ENCODE measurements around the gene ZSCAN5A. TPM values are rescaled to one million over a fixed set of nuclear protein-coding genes. Genes with fewer than 3 reads are reported as not detected.

ZSCAN5A gene
- total RNA-seq, 1 donor from 2014 or later, result 6.2 TPM

DNA sequence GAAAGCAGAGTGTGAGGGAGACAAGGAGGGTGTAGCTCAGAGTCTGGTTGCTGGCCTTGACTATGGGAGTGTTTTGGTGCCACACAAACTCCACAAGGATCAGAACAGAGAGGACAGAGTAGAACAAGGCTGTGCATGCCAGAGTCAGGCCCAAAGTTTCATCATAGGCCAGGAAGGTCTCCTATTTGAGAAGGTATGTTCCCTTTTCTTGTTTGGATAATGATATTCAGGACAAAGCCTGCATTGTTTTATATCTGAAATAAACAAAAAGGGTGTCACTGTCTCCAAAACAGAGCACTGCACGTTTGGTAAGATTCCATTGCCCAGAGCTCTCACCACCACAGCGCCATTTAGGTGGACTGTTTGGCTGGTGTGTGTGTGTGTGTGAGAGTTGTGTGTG lies 3.1 kb upstream of the ZSCAN5A start:
- H3K4me3 ChIP-seq (ENCODE audit: low read depth, low read length), result no peak overlapping the region
- no peaks in the 10 kb centered on the region for H3K36me3 ChIP-seq (ENCODE audit: control insufficient read depth, insufficient read depth, low read length)
- no peaks in the 10 kb centered on the region for H3K27me3 ChIP-seq (ENCODE audit: control insufficient read depth, insufficient read depth, low read length)
- DNase-seq (ENCODE audit: low read depth), result no peak
- TF ChIP-seq, protein P1, sequence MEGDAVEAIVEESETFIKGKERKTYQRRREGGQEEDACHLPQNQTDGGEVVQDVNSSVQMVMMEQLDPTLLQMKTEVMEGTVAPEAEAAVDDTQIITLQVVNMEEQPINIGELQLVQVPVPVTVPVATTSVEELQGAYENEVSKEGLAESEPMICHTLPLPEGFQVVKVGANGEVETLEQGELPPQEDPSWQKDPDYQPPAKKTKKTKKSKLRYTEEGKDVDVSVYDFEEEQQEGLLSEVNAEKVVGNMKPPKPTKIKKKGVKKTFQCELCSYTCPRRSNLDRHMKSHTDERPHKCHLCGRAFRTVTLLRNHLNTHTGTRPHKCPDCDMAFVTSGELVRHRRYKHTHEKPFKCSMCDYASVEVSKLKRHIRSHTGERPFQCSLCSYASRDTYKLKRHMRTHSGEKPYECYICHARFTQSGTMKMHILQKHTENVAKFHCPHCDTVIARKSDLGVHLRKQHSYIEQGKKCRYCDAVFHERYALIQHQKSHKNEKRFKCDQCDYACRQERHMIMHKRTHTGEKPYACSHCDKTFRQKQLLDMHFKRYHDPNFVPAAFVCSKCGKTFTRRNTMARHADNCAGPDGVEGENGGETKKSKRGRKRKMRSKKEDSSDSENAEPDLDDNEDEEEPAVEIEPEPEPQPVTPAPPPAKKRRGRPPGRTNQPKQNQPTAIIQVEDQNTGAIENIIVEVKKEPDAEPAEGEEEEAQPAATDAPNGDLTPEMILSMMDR (IDR thresholded peaks at IDR 0.05; ENCODE audit: insufficient read depth, low read length, poor library complexity, severe bottlenecking), result no peak

GRCh38 chr19:56316728-56317127 lies 2.1 kb upstream of the ZSCAN5A start:
- H3K4me3 ChIP-seq (ENCODE audit: low read depth, low read length), result no peak overlapping the region
- TF ChIP-seq, protein P1 (IDR thresholded peaks at IDR 0.05; ENCODE audit: insufficient read depth, low read length, poor library complexity, severe bottlenecking), result no peak
- no peak for DNase-seq (ENCODE audit: low read depth)
- H3K36me3 ChIP-seq (ENCODE audit: control insufficient read depth, insufficient read depth, low read length), result no peaks in the 10 kb centered on the region
- no peaks in the 10 kb centered on the region for H3K27me3 ChIP-seq (ENCODE audit: control insufficient read depth, insufficient read depth, low read length)

DNA sequence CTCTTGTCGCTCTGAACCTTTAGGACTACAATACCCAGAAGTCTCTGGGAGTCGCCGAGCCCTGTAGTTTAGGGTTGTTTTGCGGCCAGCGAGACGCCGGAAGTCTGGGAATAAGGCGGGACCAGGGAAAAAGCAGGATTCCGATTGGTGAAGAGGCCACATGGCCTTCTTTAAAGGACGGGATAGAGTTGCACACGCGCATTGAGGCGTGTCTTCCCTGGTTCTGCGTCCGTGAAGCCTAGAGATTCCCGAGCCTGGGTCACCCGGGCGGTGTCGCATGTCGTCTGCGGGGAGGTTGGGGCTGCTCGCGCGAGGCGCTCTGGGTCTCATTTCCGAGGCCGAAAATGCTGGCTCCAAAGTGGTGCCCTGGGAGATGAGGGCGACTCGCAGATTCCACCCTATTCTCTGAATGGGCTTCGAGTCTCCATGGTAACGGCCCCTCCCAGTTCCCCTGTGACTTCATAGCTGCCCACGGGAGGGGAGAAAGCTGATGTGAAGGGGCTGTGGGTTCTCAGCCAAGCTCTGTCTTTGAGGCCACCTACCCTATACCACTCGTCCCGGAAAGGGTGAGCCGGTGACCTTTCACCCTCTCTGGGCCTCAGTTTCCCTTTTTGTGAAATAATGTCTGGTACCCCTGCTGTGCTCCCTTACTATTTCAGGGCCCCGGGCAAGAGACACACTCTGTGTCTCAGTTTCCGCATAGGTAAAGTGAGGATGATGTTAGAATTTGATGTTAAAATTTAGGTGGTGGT lies 614 bp upstream of the ZSCAN5A start:
- Histone ChIP-seq H3K4me3 (ENCODE audit: low read depth, low read length) (peak overlapping the region; percentile 94), H3K27me3 (ENCODE audit: control insufficient read depth, insufficient read depth, low read length) (no peaks in the 10 kb centered on the region), H3K36me3 (ENCODE audit: control insufficient read depth, insufficient read depth, low read length) (no peaks in the 10 kb centered on the region)
- peak; percentile 90 for DNase-seq (ENCODE audit: low read depth)
- TF ChIP-seq, protein P1 (IDR thresholded peaks at IDR 0.05; ENCODE audit: insufficient read depth, low read length, poor library complexity, severe bottlenecking), result no peak

GRCh38 chr19:56314018-56314380 lies 640 bp downstream of the ZSCAN5A start:
- DNase-seq (ENCODE audit: low read depth), result no peak
- no peaks in the 10 kb centered on the region for H3K36me3 ChIP-seq (ENCODE audit: control insufficient read depth, insufficient read depth, low read length)
- TF ChIP-seq, protein P1 (IDR thresholded peaks at IDR 0.05; ENCODE audit: insufficient read depth, low read length, poor library complexity, severe bottlenecking), result no peak
- no peaks in the 10 kb centered on the region for H3K27me3 ChIP-seq (ENCODE audit: control insufficient read depth, insufficient read depth, low read length)
- peak overlapping the region; percentile 94 for H3K4me3 ChIP-seq (ENCODE audit: low read depth, low read length)

GRCh38 chr19:56312787-56313657 lies 1.6 kb downstream of the ZSCAN5A start:
- no peaks in the 10 kb centered on the region for H3K27me3 ChIP-seq (ENCODE audit: control insufficient read depth, insufficient read depth, low read length)
- no peak overlapping the region for H3K4me3 ChIP-seq (ENCODE audit: low read depth, low read length)
- peaks cover 1% of the 10 kb centered on the region for H3K36me3 ChIP-seq (ENCODE audit: control insufficient read depth, insufficient read depth, low read length)
- TF ChIP-seq, protein P1 (IDR thresholded peaks at IDR 0.05; ENCODE audit: insufficient read depth, low read length, poor library complexity, severe bottlenecking), result no peak
- DNase-seq (ENCODE audit: low read depth), result no peak
